ENCODE data around the gene RGS14. TPM values are rescaled to one million over a fixed set of nuclear protein-coding genes. Genes with fewer than 3 reads are reported as not detected.
"Not testable (repeated sequence)": the region's sequence is repeated elsewhere in the genome, so short reads cannot be mapped to it uniquely, and the experiment has no call there.

RGS14 gene
- total RNA-seq, 1 donor from 2014 or later, result 9.9 TPM

DNA sequence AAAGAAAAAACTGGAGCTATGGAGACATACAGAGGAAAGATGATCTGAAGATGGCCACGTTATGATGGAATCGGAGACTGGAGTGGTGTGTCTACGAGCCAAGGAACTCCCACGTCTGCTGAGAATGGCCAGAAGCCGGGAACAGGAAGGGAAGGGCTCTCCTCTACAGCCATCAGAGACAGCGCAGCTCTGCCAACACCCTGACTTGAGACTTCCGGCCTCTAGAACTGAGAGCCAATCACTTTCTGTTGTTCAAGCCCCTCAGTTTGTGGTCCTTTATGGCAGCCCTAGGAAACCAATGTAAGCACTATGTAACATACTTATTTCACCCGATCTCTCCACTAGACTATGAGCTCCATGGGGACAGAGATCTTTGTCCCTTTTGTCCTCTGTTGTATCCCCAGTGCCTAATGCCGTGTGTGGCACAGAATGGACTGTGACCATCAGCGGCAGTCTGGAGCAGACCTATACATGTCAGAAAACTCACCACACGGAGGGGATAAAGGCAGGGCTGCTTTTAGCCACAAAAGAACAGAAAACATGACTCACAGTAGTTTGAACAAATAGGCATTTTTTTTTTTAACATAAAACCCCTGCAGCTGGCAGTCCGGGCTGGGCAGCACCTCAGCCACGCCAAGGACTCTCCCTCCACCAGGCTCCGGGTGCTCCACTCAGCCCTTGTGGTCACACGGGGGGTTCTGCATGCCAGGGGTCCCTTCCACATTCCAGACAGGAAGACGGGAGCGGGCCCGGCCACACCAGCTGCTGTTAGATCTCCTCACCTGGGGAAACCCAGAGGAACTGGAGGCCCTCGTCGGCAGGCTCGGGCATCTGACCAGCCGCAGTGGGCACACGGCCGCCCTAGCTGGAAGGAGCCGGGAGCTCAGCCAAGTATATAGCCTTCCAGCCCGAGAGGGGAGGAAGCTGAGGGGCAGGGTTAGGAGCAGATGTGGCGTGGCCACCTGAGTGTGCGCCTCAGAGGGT lies 29.9 kb upstream of the RGS14 start:
- peak; percentile 69 for DNase-seq

GRCh38 chr5:177328545-177329231 lies 29.0 kb upstream of the RGS14 start:
- no peak for DNase-seq

GRCh38 chr5:177329883-177330282 lies 27.8 kb upstream of the RGS14 start:
- no peak for DNase-seq

DNA sequence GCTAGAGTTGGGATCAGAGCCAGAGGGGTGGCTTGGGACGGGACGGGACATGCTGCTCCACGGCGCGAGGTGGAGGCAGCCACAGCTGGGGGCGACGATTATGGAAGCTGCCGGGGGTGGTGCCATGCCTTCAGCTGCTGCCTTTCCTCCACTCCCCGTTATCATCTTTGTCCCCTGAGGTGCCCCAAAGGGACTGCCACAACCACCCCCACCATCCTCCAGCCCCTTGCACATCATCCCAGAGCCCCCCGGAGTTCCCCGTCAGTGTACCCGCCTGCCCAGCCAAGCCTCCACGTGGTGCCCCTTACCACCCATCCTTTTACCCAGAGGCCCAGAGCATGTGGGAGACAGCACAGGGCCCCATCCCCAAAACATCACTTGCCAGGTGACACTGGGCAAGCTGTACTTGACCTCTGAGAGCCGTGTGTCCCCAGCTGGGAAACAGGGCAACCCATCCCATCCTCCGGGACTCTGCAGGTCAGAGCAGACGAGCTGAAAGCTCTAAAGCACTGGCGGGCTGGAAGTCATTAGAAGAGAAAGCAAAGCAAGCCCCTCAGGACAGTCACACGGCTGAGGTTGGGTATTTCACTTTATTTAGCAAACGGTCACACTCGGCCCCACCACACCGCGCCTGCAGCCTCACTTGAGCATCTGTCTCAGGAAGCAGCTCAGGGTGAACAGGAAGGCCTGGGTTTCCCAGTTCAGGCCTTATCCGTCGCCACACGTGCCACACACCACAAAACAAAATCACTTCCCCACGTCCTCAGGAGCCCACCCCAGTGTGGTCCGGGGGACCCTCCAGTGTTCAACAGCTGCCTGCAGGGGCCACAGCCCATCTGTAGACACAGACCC lies 26.5 kb upstream of the RGS14 start:
- no peak for DNase-seq

- no peak for DNase-seq
Observed at GRCh38 chr5:177332031-177332895, 25.5 kb upstream of the RGS14 start.

GRCh38 chr5:177332896-177333260 lies 24.8 kb upstream of the RGS14 start:
- no peak for DNase-seq

DNA sequence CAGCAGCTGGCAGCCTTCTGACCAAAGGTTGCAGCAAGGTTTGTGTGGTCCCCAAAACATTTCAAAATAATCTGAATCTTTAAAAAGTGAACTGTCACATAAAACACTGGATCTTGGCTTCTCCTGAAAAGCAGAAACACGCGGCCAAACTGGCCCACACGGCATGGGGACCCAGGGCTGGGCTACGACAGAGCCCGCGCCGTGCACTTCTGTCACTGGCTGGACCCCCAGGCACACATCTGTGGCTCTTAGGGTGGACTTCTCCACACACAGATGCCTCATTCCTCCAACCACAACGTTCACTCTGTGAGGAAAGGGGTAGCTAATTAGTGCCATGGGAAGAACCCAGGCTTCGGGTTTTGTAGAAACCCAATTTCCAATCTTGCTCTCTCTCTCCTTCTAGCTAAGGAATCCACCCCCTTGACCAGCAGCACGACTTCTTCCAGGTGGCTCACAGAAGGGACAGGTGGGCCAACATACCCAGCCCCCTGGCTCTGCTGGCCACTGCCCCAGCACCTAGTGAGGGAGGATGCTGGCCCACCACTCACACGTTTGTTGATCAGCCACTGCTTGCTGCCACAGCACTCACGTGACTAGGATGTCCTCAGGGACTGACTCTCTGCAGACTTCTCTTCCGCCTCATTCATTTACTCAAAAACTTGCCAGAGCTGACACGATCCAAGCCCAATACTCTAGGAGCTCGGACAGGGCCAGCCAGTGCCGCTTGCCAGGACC lies 24.1 kb upstream of the RGS14 start:
- DNase-seq, result no peak

DNA sequence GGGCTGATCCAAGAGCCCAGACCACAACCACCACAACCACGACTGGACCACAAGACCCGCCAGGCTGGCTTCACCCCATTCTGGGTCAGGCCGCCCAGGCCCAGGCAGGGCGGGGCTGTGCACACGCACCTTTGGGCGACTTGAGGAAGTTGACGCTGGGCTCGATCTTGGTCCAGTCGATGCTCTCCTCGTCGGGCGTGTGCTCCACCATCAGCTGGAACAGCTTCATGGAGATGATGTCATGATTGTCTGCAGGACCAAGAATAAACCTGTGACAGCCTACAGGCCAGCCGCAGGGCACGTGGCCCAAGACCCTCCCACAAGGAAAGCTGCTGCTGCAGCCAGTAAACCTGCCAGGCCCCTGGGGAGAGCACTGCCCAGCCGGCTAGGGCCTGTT lies 23.6 kb upstream of the RGS14 start:
- no peak for DNase-seq

GRCh38 chr5:177334781-177335700 lies 22.7 kb upstream of the RGS14 start:
- DNase-seq, result no peak

DNA sequence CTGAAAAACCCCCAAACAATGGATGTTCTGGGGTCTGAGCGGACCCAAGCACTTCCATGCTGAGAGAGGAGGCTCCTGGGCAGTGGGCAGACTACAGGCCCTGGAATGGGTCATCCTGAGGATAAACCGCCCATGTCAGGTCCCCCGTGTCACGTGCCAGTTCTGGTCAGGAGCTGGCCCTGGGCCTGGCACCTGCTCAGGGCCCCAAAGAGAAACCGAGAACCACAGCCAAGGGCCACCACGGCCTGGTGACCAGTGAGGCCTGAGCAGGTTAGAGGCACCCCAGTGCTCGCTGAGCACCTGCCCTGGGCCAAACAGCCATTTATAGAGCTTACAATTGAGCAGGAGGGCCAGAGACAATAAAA lies 22.0 kb upstream of the RGS14 start:
- no peak for DNase-seq

DNA sequence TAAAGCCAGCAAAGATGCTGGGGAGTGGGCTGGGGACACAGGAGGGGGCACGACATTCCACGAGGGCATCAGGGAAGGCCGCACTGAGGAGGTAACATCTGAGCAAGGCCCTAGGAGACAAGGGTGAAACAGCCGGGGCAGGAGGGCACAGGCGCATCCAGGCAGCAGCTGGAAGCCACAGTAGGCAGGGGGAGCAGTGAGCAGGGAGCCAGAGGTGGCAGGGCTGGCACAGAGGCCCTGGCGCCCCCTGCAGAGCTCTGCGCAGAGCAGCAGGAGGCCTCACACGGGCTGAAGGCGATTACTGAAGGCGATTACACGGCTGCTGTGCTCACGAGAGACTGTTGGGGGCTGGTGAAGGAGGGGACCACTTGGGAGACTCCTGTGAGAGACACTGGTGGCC lies 21.6 kb upstream of the RGS14 start:
- peak; percentile 57 for DNase-seq

GRCh38 chr5:177336603-177337494 lies 20.9 kb upstream of the RGS14 start:
- DNase-seq, result no peak

DNA sequence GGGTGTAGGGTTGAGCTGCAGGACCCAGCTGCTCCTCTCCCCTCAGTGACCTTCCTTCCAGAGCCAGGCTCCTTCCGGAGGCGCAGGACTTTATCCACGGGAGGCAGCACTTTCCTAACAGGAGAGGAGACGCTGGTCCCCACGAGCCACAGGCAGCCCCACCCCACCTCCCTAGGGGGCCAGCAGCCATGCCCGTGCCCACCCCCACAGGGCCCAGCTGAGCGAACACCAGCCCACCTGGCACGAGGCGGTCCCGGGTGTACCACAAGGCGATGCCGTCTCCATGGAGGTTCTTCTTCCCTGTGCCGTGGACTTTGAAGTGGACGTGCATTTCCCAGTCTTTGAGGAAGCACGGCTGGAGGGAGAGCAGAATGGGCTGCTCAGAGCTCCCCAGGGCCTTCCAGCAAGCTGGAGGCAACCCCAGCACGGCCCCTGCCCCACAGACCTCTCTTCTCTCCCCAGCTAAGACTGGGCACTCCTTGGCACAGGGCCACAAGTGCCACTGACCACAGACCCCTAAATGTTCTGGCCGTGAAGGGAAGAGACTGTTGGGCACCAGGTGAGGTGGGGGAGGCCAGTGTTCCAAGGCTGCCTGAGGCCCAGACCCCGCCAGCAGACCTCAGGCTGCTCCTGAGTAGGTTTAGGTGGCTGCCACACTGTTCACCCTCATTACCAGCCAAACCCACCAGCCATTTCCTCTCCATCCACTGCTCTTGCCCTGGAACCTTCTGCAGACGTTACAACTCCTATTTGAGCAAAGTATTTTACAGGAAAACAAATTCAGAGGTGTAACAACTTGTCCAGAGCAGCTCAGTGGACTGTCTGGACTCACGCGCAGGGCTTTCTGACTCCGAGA lies 19.2 kb upstream of the RGS14 start:
- DNase-seq, result no peak

DNA sequence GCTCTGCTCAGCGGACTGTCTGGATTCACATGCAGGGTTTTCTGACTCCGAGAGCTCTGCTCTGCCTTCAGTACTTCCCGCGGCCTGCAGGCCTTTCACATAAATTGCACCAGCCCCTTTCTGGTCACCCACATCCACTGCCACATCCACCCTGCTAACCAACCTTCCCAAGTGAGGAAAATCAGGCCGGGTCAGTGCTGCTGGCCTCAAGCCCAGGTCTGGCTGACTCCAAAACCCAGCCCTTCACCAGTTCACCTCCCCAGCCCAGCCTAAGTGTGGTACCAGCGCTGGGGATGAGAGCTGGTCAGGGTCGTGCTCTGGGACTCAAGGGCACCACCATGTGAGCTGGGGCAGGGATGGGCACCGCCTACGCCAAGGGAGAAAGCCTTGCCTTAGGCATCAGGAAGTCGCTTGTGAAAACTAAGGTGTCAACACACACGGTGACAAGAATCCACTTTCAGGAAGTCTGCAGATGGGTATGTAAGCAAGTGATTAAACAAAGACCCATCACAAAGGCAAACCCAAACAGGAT lies 18.6 kb upstream of the RGS14 start:
- no peak for DNase-seq

GRCh38 chr5:177343000-177343399 lies 14.7 kb upstream of the RGS14 start:
- not testable (repeated sequence) for DNase-seq

DNA sequence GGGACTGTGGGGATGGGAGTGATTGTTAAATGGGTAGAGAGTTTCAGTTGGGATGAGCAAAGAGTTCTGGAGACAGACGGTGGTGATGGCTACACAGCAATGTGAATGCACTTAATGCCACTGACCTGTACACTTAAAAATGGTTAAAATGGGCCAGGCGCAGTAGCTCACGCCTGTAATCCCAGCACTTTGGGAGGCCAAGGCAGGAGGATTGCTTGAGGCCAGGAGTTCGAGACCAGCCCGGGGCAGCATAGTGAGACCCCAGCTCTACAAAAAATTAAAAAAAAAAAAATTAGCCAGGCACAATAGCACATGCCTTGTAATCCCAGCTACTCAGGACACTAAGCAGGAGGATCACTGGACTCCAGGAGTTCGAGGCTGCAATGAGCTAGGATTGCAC lies 13.9 kb upstream of the RGS14 start:
- DNase-seq, result no peak

GRCh38 chr5:177344891-177345290 lies 12.8 kb upstream of the RGS14 start:
- DNase-seq, result no peak

- no peak for DNase-seq
Observed at GRCh38 chr5:177346820-177347219, 10.9 kb upstream of the RGS14 start.

Data from dermis blood vessel endothelial cell (primary cell).